ENCODE data around the gene PPP2R2C.

The PPP2R2C gene

DNA sequence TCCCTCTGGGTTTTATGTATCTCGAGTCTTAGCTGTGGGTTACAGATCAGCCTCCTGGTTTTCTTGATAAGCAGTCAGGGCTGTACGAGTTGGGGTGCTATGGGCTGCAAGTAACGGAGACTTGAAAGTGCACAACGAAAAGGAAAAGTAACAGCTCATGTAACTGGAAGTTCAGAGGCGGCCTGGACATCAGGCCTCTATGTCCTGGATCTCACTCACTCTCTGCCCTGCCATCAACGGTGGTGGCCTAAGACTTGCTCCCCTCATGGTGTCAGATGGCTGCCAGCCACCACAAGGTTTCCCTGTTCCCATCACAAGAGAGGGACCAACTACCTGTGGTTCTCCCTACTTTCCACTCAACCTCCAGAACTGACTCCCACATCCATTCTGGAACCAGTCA is 4.8 kb downstream of the PPP2R2C start:
- DNase-seq, result no peak

GRCh38 chr4:6466756-6467381 is 5.5 kb downstream of the PPP2R2C start:
- no peak for DNase-seq

DNA sequence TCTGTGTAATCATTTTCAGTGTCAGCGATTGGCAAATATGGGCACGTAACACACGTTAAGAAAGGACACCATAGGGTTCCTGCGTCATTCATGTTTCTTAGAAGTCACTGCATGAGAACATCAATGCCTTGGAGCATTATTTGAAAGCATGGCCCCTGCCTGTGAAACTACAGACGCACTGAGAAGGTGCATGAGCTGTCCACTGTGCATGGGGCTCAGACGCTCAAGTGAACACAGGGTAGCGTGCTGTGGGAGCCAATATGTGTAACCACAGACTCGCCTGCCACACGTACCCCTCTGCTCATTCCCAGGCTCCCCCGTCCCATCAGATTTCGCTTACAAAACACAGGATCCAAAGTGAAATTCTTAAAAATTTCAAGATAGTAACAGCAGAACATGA is 6.5 kb downstream of the PPP2R2C start:
- no peak for DNase-seq

DNA sequence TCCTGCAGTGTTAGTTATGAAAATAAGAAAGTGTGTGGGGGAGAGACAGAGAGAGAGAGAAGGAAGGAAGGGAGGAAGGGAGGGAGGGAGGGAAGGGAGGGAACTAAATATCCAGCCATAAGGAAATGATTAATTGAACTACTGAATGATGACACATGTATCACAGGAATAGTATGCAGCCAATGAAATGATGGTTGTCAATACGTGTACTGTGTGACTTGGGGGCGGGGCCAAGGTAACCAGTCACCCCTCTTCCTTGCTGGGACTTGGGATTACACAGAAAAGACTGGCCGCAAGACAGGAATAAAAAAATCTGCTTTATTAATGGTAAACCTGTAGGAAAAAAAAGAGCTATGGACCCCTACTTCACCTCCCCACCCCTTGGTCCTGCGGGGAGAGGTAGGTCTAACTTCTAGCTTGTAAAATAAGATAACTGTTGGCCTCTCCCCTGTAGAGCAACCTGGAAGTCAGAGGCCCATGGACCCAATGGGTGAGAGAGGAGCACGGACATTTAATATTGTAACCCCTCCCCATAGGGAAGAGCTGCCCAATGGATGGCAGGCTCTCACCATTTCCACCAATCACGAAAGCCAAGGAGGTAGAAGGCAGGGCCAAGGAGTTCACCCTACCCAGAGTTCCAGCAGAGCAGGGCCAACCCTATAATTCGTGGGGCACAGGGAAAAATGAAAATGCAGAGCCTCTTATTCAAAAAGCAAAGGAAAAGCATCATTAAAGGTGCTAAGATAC is 7.4 kb downstream of the PPP2R2C start:
- no peak for DNase-seq

DNA sequence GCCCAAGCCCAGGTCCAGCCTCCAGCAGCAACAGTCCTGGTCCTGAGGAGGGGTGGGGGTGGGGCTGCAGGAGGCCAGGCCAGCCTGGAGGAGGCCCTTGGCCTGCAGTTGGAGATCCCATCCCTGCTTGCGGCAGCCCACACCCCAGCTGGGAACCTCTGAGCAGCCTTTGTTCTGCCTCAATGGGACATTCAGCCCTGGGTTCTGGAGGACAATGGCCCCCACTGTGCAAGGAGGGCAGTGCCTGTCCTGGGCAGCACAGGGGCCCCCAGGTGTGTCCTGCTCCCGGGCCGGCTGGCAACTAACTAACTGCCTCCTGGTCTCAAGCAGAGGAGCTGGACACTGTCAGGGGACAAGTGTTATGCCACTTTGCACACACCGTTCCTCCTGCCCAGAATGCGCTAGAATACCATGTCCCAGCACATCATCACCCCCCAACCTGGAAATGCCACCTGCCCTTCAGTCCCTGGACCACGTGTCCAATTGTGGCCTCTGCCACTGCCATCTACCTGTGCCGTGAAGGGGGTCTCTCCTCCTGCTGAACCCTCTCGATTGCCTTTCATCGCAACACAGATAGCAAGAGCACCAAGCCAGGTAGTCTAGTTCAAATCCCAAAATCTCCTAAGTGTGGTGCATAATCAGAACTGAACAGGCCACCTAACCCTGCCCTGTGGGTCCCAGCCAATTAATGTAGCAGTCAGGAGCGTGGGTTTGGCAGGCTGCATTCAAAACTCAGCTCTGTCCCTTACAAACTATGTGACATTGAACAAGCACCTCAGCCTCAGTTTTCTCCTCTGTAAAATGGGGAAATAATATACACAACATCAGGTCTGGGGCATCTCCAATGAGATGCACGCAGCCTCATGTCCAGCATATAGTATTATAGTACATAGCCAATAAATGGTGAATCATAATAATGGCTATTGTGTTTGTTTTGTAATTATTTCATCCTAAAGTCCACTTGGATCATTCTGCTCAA is 8.8 kb downstream of the PPP2R2C start:
- no peak for DNase-seq

- no peak for DNase-seq
Measured at GRCh38 chr4:6461301-6462165, 10.9 kb downstream of the PPP2R2C start.

DNA sequence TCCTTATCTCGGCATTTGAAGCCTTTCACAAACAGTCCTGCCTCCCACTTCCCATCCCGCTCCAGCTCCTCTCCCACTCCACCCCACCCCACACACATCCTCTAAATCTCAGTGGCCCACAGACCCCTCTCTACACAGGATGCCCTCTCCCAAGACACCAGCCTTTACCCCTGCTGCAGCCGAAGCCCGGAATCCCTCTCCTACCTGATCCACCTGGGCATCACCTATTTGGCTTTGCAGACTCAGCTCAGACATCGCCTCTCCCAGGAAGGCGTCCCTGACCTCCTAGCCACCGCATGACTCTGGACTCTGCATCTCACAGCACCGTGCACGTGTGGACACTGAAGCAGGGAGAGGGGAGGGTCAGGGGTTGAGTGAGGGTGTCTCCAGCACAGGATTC is 11.5 kb downstream of the PPP2R2C start:
- DNase-seq, result no peak

GRCh38 chr4:6458528-6458927 is 13.9 kb downstream of the PPP2R2C start:
- DNase-seq, result no peak

DNA sequence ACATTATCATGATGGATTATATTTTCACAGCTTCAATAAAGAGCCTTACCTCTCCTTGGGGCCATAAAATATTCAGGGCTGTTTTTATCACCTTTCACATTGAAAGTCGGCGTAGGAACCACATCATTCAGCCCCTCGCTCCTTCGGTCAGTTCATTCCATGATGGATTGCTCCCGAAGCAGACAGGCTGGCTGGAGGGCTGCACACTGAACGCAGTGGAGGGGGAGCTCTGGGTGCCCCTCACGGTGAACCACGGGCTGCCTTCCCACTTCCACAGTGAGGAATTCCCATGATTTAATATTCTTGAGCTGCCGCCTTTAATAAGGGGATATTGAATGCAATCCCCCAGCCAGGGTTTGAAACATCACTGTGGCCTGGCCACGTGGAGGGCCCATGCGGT is 16.0 kb downstream of the PPP2R2C start:
- no peak for DNase-seq

DNA sequence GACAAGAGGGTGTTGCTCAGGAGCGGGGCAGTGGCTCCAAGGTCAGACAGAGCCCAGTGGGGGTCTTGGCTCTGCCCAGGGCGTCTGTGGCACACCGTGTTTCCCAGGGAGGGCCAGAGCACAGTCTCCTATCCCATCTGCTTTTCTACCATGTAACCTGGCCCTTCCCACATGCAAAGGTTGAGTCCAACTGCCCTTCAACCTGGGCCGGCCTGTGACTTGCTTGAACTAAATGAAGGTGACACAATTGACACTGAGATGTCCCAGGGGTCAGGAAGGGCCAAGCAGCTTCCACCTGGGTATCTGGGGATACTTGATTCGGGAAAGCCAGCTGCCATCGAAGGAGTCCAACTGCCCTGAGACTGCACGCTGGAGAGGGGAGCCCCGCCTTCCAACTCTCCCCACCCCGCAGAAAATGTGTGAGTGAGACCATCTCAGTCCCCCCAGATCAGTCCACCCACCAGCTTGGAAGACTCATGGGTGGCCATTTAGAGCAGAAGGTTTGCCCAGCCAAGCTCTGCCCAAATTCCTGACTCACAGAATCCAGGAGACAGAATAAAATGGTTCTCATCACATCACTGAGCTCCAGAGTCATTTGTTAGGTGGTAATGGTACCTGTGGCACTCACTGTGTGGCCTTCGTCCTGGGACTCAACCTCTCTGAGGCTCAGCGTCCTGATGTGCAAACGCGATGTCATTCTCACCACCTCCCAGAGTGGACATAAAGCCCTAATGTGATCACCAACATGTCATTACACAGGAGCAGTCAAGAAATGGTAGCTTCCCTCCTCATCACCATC is 18.1 kb downstream of the PPP2R2C start:
- no peak for DNase-seq

DNA sequence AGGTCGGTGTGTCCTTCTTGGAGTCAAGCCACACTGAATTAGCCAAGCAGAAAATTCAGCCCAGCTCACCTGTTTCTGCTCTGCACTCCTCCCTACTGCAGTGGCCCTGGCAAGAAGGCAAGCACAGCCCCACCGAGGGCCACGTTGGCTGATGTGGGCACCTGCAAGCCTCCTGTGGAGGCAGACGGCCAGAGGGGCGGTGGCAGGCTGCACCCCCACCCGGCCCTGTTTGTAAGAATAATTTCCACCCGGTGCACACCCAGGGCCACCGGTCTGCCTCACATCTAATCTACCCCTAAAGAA is 18.8 kb downstream of the PPP2R2C start:
- DNase-seq, result no peak

- DNase-seq, result no peak
Measured at GRCh38 chr4:6452897-6453687, 19.3 kb downstream of the PPP2R2C start.

DNA sequence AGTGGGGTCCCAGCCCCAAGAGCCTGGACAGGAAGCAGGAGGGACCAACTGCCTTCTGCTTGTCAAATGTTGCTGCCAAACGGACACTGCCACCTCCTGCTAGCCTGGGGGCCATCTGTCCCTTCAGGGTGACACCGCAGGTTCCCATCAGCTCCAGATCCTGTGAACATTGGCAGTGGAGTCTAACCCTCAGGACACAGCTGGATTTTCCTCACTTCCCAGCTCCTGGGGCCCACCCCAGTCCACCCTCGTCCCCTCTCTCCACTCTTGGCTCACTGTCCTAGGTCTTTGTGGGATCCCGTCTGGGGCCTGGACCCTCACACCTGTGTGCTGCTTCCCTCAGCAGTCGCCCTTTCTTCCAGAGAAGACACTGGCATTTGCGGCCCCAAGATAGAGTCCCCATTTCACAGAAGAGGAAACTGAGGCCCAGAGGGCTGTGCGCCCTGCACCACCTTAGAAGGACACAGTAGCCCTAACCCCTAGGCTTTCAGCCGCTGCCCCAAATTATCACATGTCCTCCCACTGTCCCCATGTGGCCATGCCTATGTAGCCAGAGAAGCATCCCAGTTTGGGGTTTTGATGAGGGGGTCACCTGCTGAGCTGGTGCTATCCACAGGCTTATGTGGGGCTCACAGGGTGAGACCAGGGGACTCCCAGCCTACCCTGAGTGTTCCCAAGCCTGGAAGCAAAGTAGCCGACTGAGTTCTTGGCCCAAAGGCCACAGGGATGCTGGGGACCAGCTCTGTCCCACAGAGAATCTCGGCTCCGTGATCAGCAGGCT is 20.1 kb downstream of the PPP2R2C start:
- DNase-seq, result no peak

DNA sequence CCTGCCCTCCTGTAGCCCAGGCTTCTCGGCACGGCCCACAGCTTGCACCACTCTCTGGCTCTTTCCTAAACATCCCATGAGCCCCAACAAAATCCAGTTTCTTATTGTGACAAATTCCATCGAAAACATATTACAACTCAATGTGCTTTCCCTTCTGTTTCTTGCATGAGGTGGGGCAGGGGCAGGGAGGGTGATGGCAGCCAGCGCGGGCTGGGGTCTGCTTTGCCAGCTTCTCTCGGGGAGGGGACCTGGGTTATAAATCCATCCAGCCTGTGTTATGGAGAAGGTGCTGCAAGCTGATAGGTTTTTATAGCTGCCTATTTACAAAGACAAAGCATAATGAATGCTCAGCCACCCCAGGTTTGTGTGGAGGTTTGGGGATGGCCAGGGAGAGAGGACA is 21.1 kb downstream of the PPP2R2C start:
- DNase-seq, result no peak

DNA sequence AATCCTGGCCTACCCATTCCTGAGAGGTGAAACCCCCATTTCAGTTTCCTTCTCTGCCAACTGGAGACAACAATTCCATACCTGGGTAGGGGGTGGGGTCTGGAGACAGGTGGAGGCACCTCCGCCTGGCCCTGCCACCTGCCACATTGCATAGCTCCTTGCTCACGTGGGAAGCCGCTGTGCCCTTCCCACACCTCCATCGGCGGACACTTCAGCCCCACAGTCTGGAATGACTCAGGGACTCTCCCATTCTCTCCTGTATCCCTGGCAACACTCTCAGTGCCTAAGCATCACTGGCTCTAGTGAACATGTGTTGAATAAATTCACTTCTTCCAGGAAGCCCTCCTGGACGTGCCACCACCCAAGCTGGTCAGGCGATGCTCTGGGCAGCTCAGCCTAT is 21.7 kb downstream of the PPP2R2C start:
- no peak for DNase-seq

GRCh38 chr4:6449746-6450369 is 22.6 kb downstream of the PPP2R2C start:
- DNase-seq, result no peak

GRCh38 chr4:6449335-6449734 is 23.1 kb downstream of the PPP2R2C start:
- DNase-seq, result no peak

- DNase-seq, result no peak
Measured at GRCh38 chr4:6448476-6449170, 23.8 kb downstream of the PPP2R2C start.

GRCh38 chr4:6447672-6448171 is 24.7 kb downstream of the PPP2R2C start:
- DNase-seq, result no peak
